ENCODE measurements around the gene IL11.
"Not testable (repeated sequence)": the region's sequence is repeated elsewhere in the genome, so short reads cannot be mapped to it uniquely, and the experiment has no call there.

Gene IL11

DNA sequence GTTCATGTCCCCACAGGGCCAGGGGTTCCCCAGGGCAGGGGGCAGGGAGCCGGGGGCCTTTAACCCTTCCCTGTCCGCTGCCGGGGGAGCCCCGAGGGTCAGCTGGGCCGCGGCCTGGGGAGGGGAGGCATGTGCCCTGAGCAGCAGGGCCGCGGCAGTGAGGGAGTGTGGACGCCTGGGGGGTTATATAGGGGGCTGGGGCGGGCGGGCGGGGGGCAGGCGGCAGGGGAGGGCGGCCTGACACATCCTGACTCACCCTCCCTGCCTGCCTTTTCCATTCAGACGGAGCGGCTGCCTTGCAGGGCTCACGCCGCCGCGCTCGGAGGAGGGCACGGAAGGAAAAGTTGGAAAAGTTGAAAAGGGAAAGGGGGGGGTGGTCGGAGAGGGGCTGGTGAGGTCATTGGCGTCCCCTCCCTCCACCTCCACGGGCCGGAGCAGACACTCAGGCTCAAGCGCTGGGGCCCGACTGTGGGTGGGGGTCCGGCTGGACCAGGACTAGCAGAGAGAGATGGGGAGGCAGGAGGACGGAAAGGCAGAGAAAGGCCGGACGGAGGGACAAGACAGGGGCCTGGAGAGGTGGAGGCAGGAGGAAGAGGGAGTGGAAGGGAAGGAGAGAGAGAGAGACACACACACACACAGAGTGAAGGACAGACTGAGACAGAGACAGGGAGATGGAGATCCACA is at the start of gene IL11:
IL11 (minus strand) TSS at position 159 of the 684 bp plus-strand sequence; CDS start at position 6, 153 bp downstream.
- no peak for DNase-seq

DNA sequence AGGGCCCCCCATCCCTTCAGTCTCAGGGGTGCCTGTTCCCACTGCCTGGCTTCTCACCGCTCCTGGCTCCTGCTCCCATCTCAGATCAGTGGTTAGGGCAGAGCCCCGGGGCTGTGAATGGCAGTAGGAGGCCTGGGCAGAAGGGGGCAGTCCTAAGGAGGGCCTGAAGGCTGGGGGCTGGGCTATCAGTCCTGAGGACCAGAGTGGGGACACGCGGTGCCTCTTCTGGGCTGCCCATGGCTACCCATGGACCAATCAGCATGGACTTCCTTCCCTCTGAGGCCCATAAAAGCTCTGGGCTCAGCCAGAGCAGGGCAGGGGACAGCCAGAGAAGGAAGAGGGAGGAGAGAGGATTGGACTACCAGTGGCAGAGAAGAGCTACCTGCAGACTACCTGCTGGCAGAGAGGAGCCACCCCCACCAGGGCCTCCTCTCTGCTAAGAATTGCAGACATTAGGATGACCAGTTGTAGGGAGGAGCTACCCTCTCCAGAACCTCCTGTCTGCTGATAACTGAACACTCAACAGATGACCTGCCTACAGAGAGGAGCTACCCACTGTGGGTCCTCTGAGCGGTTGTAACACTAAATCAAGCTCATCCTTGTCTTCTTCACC is 49.5 kb upstream of the IL11 start:
- DNase-seq: no peak

DNA sequence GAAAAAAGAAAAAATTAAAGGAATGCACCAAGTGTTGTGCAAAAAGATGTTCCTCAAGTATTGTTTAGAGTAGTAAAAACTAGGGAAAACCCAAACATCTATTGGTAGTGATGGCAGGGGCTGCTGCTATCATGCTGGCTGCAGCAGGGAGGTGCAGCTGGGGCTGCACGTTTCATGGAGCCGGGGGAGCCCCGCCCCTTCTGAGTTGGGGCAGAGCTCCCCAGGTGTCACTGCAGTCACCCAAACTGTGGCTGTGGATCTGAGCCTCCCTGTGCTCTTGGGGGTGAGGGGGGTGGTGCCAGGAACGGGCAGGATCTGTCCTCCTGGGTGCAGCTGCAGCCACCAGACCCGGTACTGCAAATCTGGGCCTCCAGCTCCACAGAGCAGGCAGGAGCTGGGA is 48.8 kb upstream of the IL11 start:
- DNase-seq: no peak

DNA sequence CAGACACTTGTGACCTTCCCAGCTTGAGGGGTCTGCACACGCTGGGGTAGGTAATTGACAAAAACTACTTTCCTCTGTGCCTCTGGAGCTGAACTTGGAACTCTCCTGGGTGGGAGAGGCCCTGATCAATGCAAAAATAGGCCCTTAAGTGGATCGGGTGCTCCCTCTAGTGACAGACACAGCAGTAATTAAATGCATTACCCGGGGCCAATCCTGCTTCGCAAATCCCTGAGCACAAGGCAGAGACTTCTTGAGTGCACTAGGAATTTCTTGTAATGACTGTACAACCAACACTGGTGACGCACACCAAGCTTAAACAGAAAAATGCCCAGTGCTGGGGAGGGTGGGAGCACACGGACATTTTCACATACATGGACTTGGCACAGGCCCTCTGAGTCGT is 47.9 kb upstream of the IL11 start:
- peak; percentile 58 to 65 for DNase-seq

DNA sequence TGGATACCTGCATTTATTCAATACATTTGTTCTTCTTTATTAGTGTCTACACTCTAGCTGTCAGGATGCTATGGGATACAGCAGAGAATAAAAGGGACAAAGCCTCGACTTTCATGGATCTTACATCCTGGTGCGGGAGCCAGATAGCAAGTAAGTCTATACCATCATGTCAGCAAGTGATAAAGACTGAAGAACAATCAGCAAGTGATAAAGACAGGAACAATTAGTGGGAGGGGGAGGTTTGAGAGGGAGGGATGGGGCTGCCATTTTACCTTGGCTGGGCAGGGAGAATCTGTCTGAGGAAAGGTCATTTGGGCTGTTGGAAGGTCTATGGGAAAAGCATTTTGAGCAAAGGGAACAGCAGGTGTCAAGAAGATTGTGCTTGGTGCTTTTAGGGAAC is 39.9 kb upstream of the IL11 start:
- DNase-seq: no peak

DNA sequence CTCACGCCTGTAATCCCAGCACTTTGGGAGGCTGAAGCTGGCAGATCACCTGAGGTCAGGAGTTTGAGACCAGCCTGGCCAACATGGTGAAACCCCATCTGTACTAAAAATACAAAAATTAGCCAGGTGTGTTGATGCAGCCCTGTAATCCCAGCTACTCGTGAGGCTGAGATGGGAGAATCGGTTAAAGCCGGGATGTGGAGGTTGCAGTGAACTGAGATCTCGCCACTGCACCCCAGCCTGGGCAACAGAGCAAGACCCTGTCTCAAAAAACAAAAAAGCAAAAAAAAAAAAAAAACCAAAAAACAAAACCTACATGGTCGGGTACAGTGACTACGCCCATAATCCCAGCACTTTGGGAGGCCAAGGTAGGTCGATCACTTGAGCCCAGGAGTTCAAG is 38.9 kb upstream of the IL11 start:
- not testable (repeated sequence) for DNase-seq

DNA sequence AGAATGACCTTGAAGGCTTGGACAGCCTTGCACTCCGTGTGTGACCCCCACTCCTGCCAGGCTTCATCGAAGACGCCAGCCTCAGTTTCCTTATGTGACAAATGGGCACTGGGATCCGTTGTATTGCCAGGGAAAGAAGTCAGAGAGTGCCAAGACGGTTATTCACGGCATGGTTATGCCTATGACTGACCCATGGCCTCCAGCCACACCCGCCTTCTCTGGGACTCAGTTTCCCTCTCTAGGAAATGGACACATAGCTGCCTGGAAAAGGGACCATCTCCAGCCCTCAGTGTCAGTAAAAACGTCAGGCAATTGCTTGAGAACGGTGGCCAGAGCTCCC is 38.2 kb upstream of the IL11 start:
- no peak for DNase-seq

DNA sequence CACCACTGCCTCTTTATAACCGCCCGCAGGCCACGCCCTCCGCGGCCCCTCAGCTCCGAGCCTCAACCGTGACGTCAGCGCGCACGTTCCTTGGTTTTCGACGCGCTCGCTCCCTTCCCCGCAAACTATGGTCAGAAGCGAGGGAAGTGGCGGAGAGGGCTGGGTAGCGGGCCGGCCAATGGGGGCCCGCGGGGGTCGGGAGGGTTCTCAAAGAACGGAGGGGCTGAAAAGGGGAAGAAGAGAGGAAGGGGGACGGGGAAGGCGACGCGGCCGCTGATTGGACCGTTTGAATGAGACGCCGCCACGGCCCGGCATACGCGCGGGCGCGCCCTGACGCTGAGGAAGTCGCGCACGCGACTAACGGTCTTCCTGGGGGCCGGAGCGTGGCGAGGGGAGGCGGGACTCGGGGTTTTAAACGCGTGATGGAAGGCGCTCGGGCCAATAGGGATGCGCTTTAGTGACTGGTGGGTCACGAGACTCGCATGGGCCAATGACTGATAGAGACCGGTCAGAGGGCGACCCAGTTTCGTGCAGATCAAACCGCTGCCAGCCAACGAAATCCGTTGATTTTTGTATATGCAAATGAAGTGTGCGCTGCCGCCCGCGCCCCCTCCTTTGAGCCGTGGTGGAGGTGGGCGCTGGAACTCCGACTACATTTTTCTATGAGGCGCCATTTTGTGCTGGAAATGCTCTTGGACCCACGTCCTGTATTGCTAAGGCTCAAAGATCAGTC is 37.7 kb upstream of the IL11 start:
- peak; percentile 99 for DNase-seq

DNA sequence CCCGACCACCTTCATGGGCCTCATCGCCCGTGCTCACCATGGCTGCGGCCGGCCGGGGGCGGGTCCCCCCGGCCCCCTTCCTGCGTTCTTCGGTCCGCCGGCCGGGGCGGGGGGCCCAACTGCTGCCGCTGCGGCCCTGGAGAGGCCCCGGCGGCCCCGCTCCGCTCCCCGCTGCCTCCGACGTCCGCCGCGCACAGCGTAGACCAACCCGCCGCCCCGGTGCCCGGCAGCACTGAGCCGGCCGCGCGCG is 37.2 kb upstream of the IL11 start, which contains the start of gene UBE2S:
UBE2S (minus strand) TSS at position 239 of the 250 bp plus-strand sequence; CDS start at position 40, 199 bp downstream.
- not testable (repeated sequence) for DNase-seq

DNA sequence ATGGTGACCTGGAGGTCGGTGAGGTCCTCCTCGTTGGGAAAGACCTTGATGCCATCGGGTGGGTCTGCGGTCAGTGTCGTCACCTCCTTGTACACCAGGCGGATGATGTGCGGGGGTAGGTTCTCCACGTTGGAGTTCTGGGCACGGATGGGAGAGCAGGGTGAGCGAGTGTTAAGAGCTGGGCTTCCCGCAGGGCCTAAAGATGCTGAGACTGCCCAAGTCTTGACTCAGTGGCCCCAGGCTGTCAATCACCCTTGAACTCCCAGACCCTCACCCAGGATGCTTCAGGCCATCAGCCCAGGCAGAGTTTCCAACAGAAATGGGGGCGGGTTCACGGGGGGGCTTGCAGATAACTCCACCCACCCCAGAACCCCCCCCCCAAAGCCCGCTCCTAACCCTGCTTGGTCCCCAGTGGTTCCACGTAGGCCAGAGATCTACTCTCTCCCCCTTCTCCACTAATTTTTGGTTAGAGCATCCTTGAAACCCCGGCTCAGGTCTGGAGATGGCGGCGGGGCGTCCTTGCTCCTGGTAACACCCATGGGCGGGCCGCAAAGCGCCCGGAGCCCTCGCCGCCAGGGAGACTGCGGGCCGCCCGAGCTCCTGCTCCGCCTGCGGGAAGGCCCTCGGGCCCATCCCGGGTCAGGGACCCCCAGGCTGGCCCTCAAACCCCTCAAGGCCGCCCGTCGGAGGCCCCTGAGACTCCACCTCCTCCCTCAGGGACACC is 36.7 kb upstream of the IL11 start:
- no peak for DNase-seq

DNA sequence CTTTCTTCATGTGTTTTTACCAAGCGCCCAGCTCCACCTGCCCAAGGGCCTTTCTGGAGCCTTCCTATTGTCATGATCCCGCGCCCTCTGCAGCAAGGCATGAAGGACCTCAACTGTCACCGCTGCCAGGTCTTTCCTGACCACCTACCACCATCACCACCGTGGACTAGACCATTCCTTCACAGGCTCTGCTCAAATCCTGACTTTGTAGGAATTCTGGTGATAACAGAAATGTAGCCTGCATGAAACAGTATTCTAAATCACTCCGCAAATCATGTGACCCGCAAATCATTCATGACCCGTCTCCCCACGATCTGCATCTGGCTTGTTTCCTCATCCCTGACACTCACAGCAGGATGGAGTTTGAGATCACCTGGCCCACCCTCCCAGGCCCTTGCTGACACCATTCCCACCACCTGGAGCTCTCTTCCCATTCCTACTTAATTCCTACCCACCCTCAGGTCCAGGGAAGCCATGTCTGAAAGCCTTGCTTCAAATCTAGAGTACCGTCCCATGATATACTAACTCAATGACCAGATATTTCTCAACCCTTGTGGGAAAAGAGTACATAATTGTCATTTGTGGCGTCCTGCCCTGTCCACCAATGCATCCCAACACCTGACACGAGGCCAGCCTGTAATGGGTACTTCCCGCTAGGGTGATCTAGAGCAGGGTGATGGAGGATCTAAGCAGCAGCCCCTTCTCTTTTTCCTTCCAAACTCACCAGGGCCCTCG is 36.0 kb upstream of the IL11 start:
- DNase-seq: no peak

DNA sequence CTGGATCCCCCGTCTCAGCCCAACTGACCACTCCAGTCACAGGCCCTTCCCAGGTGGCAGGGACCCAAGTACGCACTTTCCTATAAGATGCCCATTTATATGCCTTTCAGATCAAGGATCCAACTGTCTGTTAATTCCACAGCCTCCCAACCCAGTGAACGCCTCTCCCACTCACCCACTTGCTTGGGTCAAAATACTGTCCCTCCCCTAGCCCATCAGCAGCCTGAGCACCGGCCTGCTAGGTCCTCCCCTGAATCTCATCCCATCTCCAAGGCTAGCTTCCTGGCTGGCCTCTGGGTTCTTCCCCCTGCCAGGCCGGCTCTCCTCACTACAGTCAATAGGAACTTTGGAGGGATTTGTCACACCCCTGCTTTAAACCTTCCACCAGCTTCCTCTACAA is 35.4 kb upstream of the IL11 start:
- no peak for DNase-seq

DNA sequence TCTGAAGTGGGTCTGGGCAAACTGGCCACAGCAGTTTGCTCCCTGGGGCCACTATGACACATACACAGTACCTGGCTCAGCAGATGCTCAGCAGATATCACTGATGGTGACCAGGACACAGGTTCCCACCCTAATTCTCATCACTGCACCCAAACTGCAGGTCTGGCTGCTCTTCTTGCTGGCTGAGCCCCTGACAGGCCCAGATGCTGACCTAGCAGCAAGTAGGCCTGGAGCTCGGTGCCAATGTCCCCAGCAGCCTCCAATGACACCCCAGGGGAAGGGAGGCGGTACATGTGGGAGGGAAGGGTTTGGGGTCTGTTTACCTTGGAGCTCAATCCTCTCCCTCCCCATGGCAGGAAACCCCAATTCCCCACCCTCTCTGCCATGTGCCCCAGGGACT is 32.2 kb upstream of the IL11 start:
- no peak for DNase-seq

DNA sequence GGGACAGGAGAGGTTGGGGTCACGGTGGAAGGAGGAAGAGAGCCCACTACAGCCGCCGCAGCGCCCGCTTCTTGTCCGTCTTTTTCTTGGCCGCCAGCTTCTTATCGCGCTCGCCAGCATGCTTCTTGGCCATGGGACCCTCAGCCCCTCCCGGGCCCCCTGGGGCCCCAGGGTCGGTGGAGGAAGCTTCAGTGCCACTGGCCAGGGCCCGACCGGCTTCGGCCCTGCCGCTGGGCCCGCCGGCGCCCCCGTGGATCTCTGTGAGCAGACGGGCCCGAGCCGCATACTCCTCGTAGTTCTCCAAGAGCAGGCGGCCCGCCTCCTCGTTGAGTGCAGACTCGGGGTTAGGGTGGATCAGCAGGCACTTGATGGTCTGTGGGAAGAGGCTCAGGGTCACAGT is 31.1 kb upstream of the IL11 start:
- DNase-seq: not testable (repeated sequence)

DNA sequence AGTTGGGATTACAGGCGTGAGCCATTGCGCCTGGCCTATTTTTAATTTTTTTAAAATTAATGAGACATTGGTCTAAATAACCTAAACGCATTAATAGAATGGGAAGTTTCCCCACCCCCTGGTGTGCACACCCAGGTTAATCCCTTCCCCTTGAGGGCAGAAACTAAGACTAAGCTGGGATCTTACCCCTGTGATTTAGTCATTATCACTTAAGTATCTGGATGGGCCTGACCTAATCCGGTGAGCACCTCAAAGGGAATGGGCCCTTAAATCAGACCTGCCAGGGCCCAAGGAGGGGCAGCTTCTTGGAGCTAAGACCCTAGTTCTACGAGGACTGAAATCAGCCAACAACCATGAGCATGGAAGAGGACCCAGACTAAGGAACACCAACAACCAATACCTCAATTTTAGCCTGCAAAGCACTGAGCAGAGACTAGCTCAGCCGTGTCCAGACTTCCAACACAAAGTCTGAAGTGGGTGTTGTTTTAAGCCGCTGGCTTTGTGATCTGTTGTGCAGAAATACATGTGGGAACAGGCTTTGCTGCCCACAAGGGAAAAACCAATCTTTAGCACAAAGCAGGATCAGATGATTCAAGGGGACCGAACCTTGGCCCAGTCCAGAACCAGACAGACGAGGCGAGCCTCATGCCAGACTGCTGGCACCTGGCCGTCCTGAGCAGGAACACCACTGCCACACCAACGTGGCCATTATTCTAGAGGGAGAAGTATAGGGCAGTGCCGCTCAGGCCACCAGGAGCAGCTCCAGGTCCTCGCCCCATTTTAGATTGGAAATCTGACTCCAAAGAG is 30.2 kb upstream of the IL11 start:
- DNase-seq: no peak

DNA sequence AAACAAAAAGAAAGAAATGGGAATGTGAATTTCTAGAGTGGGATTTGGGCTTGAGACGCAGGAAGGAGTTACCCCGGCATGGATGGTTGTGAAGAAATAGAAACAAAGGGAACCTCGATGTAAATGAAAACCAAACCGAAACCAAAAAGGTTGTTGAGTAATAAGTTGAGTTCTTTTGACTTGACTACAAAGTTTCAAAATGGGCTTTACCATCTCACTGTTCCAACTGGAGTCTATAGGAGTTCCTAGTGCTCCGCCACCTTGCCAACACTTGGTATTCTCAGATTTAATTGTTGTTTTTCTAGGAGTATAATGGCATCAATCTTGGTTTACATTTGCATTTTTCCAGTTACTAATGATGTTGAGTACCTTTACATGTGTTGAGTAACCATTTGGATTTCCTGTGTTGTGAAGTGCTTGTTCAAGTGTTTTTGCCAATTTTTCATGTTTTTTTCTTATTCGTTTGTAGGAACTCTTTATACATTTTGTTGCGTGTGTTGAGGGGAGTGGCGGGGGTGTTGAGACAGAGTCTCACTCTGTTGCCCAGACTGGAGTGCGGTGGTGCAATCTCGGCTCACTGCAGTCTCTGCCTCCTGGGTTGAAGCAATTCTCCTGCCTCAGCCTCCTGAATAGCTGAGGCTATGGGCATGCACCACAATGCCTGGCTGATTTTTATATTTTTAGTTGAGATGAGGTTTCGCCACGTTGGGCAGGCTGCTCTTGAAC is 28.1 kb upstream of the IL11 start:
- DNase-seq: no peak

DNA sequence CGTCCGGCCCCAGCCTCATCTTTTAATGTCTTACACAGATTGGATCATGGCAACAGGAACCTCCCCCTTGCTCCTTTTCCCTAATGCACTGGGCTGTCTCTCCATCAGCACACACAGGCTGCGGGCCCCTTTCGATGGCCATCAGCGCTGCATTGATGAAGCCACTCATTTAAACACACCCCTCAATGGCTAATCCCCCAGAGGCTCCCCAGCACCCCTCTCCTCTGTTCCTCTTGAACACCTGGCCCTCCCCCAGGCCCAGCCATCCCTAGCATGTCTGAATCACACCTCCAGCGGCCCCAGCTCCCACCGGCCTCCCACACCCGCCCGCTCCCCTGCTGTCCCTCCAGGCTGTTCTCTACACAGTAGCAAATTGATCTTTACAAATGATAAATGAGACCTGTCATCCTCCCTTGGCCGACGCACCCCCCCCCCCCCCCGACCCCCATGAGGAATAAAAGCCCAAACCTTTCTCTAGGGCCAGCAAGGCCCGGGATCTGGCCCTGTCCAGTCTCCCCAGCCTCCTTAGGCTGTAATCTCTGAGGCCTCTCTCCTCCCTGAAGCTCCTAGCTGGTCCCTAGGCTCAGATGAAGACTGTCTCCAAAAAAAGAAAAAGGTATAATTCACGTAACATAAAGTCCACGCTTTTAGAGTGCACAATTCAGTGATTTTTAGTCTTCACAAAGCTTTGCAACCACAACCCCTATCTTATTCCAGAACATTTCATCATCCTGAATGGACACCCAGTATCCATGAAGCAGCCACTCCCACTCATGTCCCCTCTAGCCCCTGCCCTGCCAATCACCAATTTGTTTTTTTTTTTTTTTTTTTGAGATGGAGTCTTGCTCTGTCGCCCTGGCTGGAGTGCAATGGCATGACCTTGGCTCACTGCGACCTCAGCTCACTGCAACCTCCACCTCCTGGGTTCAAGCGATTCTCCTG is 22.8 kb upstream of the IL11 start:
- DNase-seq: no peak

DNA sequence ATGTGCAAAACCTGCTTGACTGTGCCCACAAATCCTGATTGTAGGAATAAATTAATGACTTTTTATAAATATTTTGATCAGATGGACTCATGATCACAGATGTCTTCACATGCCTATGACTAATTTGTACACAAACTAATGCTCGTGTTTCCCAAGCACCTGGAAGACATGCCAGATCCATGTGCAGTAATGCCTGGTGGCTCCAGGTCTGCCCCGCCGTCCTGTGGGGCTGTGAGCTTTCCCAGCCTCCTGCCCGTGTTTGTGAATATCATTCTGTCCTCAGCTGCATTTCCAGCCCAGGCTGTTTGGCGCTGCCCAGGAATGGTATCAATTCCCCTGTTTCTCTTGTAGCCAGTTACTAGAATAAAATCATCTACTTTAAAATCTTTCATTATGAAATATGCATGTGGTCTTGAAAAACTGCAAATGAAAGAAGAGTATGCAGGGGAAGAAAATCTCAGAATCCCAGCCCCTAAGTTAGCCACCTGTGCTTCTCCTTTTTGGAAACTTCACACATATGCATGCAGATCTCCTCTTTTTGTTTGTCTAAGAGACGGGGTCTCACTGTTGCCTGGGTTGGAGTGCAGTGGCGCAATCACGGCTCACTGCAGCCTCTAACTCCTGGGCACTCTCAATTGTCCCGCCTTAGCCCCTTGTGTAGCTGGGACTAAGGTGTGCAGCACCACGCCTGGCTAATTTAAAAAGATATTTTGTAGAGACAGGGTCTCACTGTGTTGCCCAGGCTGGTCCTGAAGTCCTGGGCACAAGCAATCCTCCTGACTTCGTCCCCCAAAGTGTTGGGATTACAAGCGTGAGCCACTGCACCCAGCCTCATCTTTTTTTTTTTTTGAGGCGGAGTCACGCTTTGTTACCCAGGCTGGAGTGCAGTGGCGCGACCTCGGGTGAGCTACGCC is 21.7 kb upstream of the IL11 start:
- no peak for DNase-seq

DNA sequence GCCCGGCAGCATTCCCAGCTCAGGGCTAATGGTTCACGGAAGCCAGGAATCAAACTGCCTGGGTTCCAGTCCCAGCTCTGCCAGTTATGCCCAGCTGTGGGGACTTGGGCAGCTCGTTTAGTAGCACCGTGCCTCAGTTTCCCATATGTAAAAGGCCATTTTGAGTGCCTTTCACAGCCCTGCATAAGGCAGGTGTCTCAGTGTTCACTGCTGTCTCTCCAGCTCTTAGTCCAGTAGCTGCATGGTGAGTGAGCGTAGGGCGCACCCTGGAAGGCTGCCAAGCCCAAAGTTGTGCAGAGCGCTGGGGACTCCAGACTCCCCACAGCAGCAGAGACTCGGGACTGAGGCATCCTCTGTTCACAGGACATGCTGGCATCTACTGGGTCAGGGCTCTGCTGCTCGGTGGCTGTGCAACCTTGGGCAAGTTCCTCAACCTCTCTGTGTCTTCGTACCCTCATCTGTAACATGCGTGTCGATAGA is 21.0 kb upstream of the IL11 start:
- DNase-seq: no peak
